ENCODE results near the gene OSBPL2.

DNA sequence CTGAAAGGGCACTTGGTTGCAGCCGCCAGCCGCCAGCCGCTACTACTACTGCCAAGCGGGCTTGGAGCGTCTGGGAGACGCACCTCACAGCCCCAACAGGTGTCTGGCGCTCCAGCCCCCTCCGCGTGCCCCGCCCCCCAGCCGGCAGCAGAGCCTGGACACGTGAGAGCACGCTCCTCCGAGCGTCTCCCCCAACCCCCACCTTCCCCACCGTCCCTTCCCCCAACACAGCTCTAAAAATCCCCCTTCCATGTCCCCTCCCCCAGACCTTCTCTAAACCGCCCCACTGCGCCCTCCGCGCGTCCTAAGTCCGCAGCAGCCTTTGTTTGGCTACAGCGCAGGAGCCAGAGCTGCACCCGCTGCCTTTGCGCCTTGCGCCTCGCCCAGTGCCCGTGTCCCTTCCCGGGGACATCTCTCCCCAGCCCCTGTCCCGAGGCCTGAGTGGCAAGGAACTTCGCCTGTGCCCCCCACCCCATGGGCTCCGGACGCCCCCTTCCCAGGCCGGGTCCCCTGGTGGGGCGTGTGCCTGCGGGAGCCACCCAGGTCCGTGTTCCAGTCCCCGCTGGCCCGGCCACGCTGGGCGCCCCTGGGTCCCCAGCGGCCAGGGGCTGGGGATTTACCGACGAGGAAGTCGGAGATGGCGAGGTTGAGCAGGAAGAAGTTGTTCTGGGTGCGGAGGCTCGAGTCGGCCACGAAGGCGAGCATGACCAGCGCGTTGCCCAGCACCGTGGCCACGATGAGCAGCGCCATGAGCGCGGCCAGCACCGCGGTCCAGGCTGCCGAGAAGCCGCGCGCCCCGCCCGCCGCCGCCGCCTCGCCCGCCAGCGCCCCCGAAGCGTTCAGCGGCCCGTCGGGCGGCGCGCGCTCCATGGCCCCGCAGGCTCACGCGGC lies 19.0 kb upstream of the OSBPL2 start:
- TF ChIP-seq, protein P1, sequence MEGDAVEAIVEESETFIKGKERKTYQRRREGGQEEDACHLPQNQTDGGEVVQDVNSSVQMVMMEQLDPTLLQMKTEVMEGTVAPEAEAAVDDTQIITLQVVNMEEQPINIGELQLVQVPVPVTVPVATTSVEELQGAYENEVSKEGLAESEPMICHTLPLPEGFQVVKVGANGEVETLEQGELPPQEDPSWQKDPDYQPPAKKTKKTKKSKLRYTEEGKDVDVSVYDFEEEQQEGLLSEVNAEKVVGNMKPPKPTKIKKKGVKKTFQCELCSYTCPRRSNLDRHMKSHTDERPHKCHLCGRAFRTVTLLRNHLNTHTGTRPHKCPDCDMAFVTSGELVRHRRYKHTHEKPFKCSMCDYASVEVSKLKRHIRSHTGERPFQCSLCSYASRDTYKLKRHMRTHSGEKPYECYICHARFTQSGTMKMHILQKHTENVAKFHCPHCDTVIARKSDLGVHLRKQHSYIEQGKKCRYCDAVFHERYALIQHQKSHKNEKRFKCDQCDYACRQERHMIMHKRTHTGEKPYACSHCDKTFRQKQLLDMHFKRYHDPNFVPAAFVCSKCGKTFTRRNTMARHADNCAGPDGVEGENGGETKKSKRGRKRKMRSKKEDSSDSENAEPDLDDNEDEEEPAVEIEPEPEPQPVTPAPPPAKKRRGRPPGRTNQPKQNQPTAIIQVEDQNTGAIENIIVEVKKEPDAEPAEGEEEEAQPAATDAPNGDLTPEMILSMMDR (IDR thresholded peaks at IDR 0.05), result no peak
- no peak for TF ChIP-seq POLR2A (IDR thresholded peaks at IDR 0.05)

Data from esophagus squamous epithelium (tissue), 4 donors.